NCI-H2227 treated with DMSO at 0.1 percent for 48 hours (cell line): ENCODE results near the gene SRP14.
"Not testable (repeated sequence)": the region's sequence is repeated elsewhere in the genome, so short reads cannot be mapped to it uniquely, and the experiment has no call there.

ENCODE experiments used
- DNase-seq: peaks from one replicate; lab custom pipeline; 2025; lab: John Stamatoyannopoulos, UW

The SRP14 gene

GRCh38 chr15:40029979-40030893, 8.7 kb downstream of the SRP14 start:
- DNase-seq, result no peak

- no peak for DNase-seq
Observed at GRCh38 chr15:40028853-40029252, 10.1 kb downstream of the SRP14 start.

GRCh38 chr15:40028193-40028592, 10.8 kb downstream of the SRP14 start:
- no peak for DNase-seq

GRCh38 chr15:40016224-40016865, 22.6 kb downstream of the SRP14 start:
- no peak for DNase-seq

- DNase-seq, result no peak
Observed at GRCh38 chr15:40014390-40014789, 24.6 kb downstream of the SRP14 start.

- DNase-seq, result not testable (repeated sequence)
Observed at GRCh38 chr15:40013372-40013771, 25.6 kb downstream of the SRP14 start.

- DNase-seq, result peak; percentile 23
Observed at GRCh38 chr15:40011303-40011702, 27.7 kb downstream of the SRP14 start.

GRCh38 chr15:40010686-40011085, 28.3 kb downstream of the SRP14 start:
- no peak for DNase-seq

GRCh38 chr15:40008061-40008765, 30.8 kb downstream of the SRP14 start:
- no peak for DNase-seq

GRCh38 chr15:40006646-40007045, 32.3 kb downstream of the SRP14 start:
- DNase-seq, result no peak

- no peak for DNase-seq
Observed at GRCh38 chr15:40006003-40006402, 33.0 kb downstream of the SRP14 start.

- no peak for DNase-seq
Observed at GRCh38 chr15:40003116-40003916, 35.7 kb downstream of the SRP14 start.

GRCh38 chr15:40002295-40002694, 36.7 kb downstream of the SRP14 start:
- no peak for DNase-seq

- DNase-seq, result no peak
Observed at GRCh38 chr15:39999538-40000200, 39.3 kb downstream of the SRP14 start.

- DNase-seq, result peak; percentile 16
Observed at GRCh38 chr15:39998511-39999077, 40.4 kb downstream of the SRP14 start.

- no peak for DNase-seq
Observed at GRCh38 chr15:39997639-39998038, 41.3 kb downstream of the SRP14 start.

- DNase-seq, result no peak
Observed at GRCh38 chr15:39997031-39997430, 42.0 kb downstream of the SRP14 start.

GRCh38 chr15:39996228-39996627, 42.8 kb downstream of the SRP14 start:
- DNase-seq, result not testable (repeated sequence)

- not testable (repeated sequence) for DNase-seq
Observed at GRCh38 chr15:39992953-39993352, 46.0 kb downstream of the SRP14 start.

- DNase-seq, result no peak
Observed at GRCh38 chr15:39990706-39991105, 48.3 kb downstream of the SRP14 start.

- no peak for DNase-seq
Observed at GRCh38 chr15:39987821-39988220, 51.2 kb downstream of the SRP14 start.
